Measurements from ENCODE around the gene MOB1A. TPM values are rescaled to one million over a fixed set of nuclear protein-coding genes. Genes with fewer than 3 reads are reported as not detected.

The MOB1A gene
- total RNA-seq: 72.0 and 155 TPM in 2 replicates

GRCh38 chr2:74178211-74179062 lies at the start of gene MOB1A:
Gene MOB1A, minus strand, starts transcription at chr2:74178879. Its CDS starts 205 bp downstream, at chr2:74178674.

GRCh38 chr2:74198461-74199274 lies 20.0 kb upstream of the MOB1A start, which contains the start of gene MTHFD2:
Gene MTHFD2, plus strand, starts transcription at chr2:74198615. Its CDS starts 27 bp downstream, at chr2:74198642.

GRCh38 chr2:74147727-74148456 lies 30.8 kb downstream of the MOB1A start, which contains the start of gene BOLA3:
Gene BOLA3, minus strand, starts transcription at chr2:74147912. Its CDS starts 38 bp downstream, at chr2:74147874.

Other genes with a start within 250 kb of the MOB1A start
- 10.7 and 11.0 TPM in 2 replicates for gene TET3, start 194.0 kb downstream of the MOB1A start, total RNA-seq
- 12.3 and 29.6 TPM in 2 replicates for gene BOLA3, start 31.0 kb downstream of the MOB1A start, total RNA-seq
- 129 and 251 TPM in 2 replicates for gene MTHFD2, start 19.7 kb upstream of the MOB1A start, total RNA-seq
- gene SLC4A5, start 164.5 kb upstream of the MOB1A start, total RNA-seq: 0.29 and 0.44 TPM in 2 replicates
- gene DCTN1, start 201.4 kb upstream of the MOB1A start, total RNA-seq: 144 and 149 TPM in 2 replicates
- gene C2orf81, start 242.7 kb upstream of the MOB1A start, total RNA-seq: 0.66 and 1.6 TPM in 2 replicates
- gene WDR54, start 242.9 kb upstream of the MOB1A start, total RNA-seq: 20.8 and 45.7 TPM in 2 replicates

All from placental pericyte (primary cell).